BLaER1 treated with 17β-estradiol and CSF1 and Interleukin-3, amounts not matched to agents 10 nM and 100 nM (cell line): ENCODE measurements around the gene BCAR3.

Experiments used
- H3K27ac ChIP-seq, 11 experiments: shearing (Covaris generic); formaldehyde crosslinking; 2 replicates each; pipeline ENCODE4 v1.8.1; 2022
- H3K27me3 ChIP-seq, 11 experiments: shearing (Covaris generic); formaldehyde crosslinking; 2 replicates each; pipeline ENCODE4 v1.8.1; 2022
- H3K36me3 ChIP-seq, 11 experiments: shearing (Covaris generic); formaldehyde crosslinking; 2 replicates each; pipeline ENCODE4 v1.8.1; 2022
- H3K4me1 ChIP-seq, 10 experiments: shearing (Covaris generic); formaldehyde crosslinking; 2 replicates each; pipeline ENCODE4 v1.8.1; 2022
- H3K4me2 ChIP-seq, 11 experiments: shearing (Covaris generic); formaldehyde crosslinking; 2 replicates each; pipeline ENCODE4 v1.8.1; 2022
- H3K4me3 ChIP-seq, 10 experiments: shearing (Covaris generic); formaldehyde crosslinking; 2 replicates each; pipeline ENCODE4 v1.8.1; 2022
- H3K9ac ChIP-seq, 11 experiments: shearing (Covaris generic); formaldehyde crosslinking; 2 replicates each; pipeline ENCODE4 v1.8.1; 2022
- H3K9me3 ChIP-seq, 11 experiments: shearing (Covaris generic); formaldehyde crosslinking; replicated peaks in 1 of 11; 2 replicates each; pipeline ENCODE4 v1.8.1; 2022
- H4K20me1 ChIP-seq, 11 experiments: shearing (Covaris generic); formaldehyde crosslinking; 2 replicates each; pipeline ENCODE4 v1.8.1; 2022
- Cebpa-rat ChIP-seq, 11 experiments: shearing (Covaris generic); IDR thresholded peaks; 2 replicates each; pipeline ENCODE4 v1.8.1; 2022

The BCAR3 gene

GRCh38 chr1:93689521-93690223 is 8.0 kb upstream of the BCAR3 start:
- Histone ChIP-seq H3K4me1 (peaks cover 58 to 85% (median 64%) of the 10 kb centered on the region in 10 experiments), H3K27me3 (no peaks in the 10 kb centered on the region), H4K20me1 (no peaks in the 10 kb centered on the region), H3K9ac (peak overlapping the region in 4 of 11 experiments; percentile 15 to 89 (median 35); a peak in 7 of 22 replicates), H3K27ac (peak overlapping the region in 5 of 11 experiments; percentile 81 to 99 (median 94); a peak in 10 of 22 replicates), H3K4me2 (peak overlapping the region in 10 of 11 experiments; percentile 32 to 98 (median 84); a peak in 20 of 22 replicates), H3K9me3 (no peaks in the 10 kb centered on the region), H3K36me3 (no peaks in the 10 kb centered on the region), H3K4me3 (no peak overlapping the region)
- no peak for TF ChIP-seq Cebpa-rat (IDR thresholded peaks at IDR 0.05)

- H3K27ac ChIP-seq: 0 out of 22 replicates have a peak overlapping the region, but pooled peaks of 1 of the 11 experiments have one; percentile 5
- H3K4me3 ChIP-seq: no peak overlapping the region
Observed at GRCh38 chr1:93687542-93687941, 5.9 kb upstream of the BCAR3 start.

DNA sequence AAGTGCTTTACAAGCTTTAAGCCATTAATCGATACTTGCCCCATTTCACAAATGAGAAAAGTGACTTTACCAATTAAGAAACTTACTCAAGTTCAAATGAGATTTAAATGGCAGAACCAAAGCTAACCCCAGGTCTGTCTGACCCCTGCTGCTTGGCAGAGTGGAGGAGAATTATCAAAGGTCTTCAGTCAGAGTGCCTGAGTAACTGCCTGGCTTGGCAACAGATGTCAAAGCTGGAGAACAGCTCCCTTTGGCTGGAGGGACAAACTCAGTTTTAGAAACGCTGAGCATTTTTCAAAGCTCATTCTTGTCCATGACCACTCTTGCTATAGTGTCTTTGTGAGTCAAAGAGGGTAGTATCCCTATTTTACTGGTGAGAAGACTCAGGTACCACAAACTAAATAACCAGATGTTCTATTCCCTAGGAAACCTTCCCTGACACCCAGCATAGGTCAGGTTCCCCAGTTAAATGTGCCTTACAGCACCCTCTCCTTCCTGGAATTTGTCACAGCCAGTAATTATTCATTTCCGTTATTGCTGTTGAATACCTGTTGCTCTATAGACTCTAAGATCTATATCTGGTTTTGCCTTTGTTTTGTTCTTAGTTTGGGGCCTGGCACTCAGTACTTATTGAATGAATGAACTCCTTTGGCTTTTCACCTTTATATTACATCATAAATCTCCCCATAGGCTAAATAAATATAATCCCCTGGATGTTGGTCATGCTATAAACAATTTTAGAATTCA is 5.0 kb upstream of the BCAR3 start:
- Histone ChIP-seq H3K4me2 (peak overlapping the region in 5 of 11 experiments; percentile 2 to 53 (median 13); a peak in 5 of 22 replicates), H3K4me3 (no peak overlapping the region), H3K27me3 (no peaks in the 10 kb centered on the region), H3K36me3 (no peaks in the 10 kb centered on the region), H4K20me1 (no peaks in the 10 kb centered on the region), H3K9ac (no peak overlapping the region), H3K4me1 (peaks cover 34 to 64% (median 45%) of the 10 kb centered on the region in 10 experiments), H3K9me3 (no peaks in the 10 kb centered on the region), H3K27ac (no peak overlapping the region; a peak in 1 of 22 replicates)
- no peak for TF ChIP-seq Cebpa-rat (IDR thresholded peaks at IDR 0.05)

More at GRCh38 chr1:93687542-93687941, 5.9 kb upstream of the BCAR3 start:
- Histone ChIP-seq H3K36me3 (no peaks in the 10 kb centered on the region), H3K4me2 (peak overlapping the region in 4 of 11 experiments; percentile 4 to 18 (median 12); a peak in 3 of 22 replicates), H3K4me1 (peaks cover 38 to 66% (median 46%) of the 10 kb centered on the region in 10 experiments), H4K20me1 (no peaks in the 10 kb centered on the region), H3K9ac (no peak overlapping the region), H3K9me3 (no peaks in the 10 kb centered on the region), H3K27me3 (no peaks in the 10 kb centered on the region)
- no peak for TF ChIP-seq Cebpa-rat (IDR thresholded peaks at IDR 0.05)

GRCh38 chr1:93685918-93686317 is 4.3 kb upstream of the BCAR3 start:
- Histone ChIP-seq H4K20me1 (peaks cover 0 to 6% (median 0%) of the 10 kb centered on the region in 11 experiments; a peak in 2 of 22 replicates), H3K4me2 (peak overlapping the region in 9 of 11 experiments; percentile 1 to 53 (median 13); a peak in 11 of 22 replicates), H3K4me1 (peaks cover 26 to 57% (median 37%) of the 10 kb centered on the region in 10 experiments), H3K36me3 (no peaks in the 10 kb centered on the region), H3K27me3 (no peaks in the 10 kb centered on the region), H3K4me3 (no peak overlapping the region), H3K27ac (no peak overlapping the region; a peak in 1 of 22 replicates), H3K9me3 (no peaks in the 10 kb centered on the region), H3K9ac (no peak overlapping the region)
- TF ChIP-seq Cebpa-rat (IDR thresholded peaks at IDR 0.05): no peak

- no peaks in the 10 kb centered on the region for H3K27me3 ChIP-seq
- no peak overlapping the region for H3K27ac ChIP-seq
- H4K20me1 ChIP-seq: peaks cover 0 to 33% (median 24%) of the 10 kb centered on the region in 11 experiments; a peak in 19 of 22 replicates
- peaks cover 33 to 55% (median 40%) of the 10 kb centered on the region in 10 experiments for H3K4me1 ChIP-seq
- no peak overlapping the region for H3K4me2 ChIP-seq
- H3K4me3 ChIP-seq: no peak overlapping the region
- no peaks in the 10 kb centered on the region for H3K9me3 ChIP-seq
- peaks cover 0 to 21% (median 8%) of the 10 kb centered on the region in 11 experiments; a peak in 11 of 22 replicates for H3K36me3 ChIP-seq
- TF ChIP-seq Cebpa-rat (IDR thresholded peaks at IDR 0.05): no peak
- H3K9ac ChIP-seq: no peak overlapping the region
Observed at GRCh38 chr1:93683234-93683633, 1.6 kb upstream of the BCAR3 start.

- H3K4me1 ChIP-seq: peaks cover 36 to 58% (median 52%) of the 10 kb centered on the region in 10 experiments
- H4K20me1 ChIP-seq: peaks cover 0 to 45% (median 37%) of the 10 kb centered on the region in 11 experiments; a peak in 19 of 22 replicates
- peaks cover 0 to 34% (median 20%) of the 10 kb centered on the region in 11 experiments; a peak in 14 of 22 replicates for H3K36me3 ChIP-seq
- no peaks in the 10 kb centered on the region for H3K27me3 ChIP-seq
- peak overlapping the region; percentile 90 to 98 (median 94) for H3K9ac ChIP-seq
- peak overlapping the region; percentile 75 to 98 (median 94); a peak in 21 of 22 replicates for H3K27ac ChIP-seq
- H3K4me3 ChIP-seq: peak overlapping the region; percentile 86 to 96 (median 94)
- no peak for TF ChIP-seq Cebpa-rat (IDR thresholded peaks at IDR 0.05)
- H3K9me3 ChIP-seq: no peaks in the 10 kb centered on the region
- peak overlapping the region; percentile 79 to 96 (median 91) for H3K4me2 ChIP-seq
Observed at GRCh38 chr1:93681989-93682412, 364 bp upstream of the BCAR3 start.

- Histone ChIP-seq H3K4me1 (peaks cover 35 to 61% (median 59%) of the 10 kb centered on the region in 10 experiments), H3K9ac (peak overlapping the region; percentile 90 to 98 (median 94)), H3K36me3 (peaks cover 0 to 48% (median 32%) of the 10 kb centered on the region in 11 experiments; a peak in 16 of 22 replicates), H3K27me3 (no peaks in the 10 kb centered on the region), H3K27ac (peak overlapping the region; percentile 75 to 98 (median 94); a peak in 21 of 22 replicates), H4K20me1 (peaks cover 0 to 59% (median 51%) of the 10 kb centered on the region in 11 experiments; a peak in 20 of 22 replicates), H3K9me3 (no peaks in the 10 kb centered on the region), H3K4me2 (peak overlapping the region; percentile 79 to 96 (median 91)), H3K4me3 (peak overlapping the region; percentile 86 to 96 (median 94))
- no peak for TF ChIP-seq Cebpa-rat (IDR thresholded peaks at IDR 0.05)
Observed at GRCh38 chr1:93680420-93681100, 1.1 kb downstream of the BCAR3 start.

DNA sequence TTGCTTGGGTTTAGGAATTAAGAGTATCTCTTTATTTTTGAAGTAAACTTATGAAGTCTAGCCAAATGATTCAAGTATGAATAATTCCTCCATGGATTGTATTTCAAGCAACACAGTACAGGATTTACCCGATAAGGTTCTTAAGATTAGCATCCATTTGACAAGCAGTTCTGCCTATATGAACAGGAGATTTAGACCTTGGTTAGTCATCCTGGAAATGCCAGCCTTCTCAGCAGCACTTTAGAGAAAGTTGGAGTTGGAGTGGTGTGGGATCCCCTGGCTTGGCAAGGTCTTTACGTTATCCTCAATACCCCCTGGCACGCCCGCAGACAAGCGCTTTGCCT is 1.6 kb downstream of the BCAR3 start:
- H3K4me3 ChIP-seq: peak overlapping the region; percentile 86 to 96 (median 94)
- peaks cover 37 to 65% (median 63%) of the 10 kb centered on the region in 10 experiments for H3K4me1 ChIP-seq
- H3K4me2 ChIP-seq: peak overlapping the region; percentile 79 to 96 (median 91)
- H3K36me3 ChIP-seq: peaks cover 0 to 53% (median 37%) of the 10 kb centered on the region in 11 experiments; a peak in 16 of 22 replicates
- H3K9ac ChIP-seq: peak overlapping the region; percentile 90 to 98 (median 94); a peak in 21 of 22 replicates
- H4K20me1 ChIP-seq: peaks cover 0 to 64% (median 56%) of the 10 kb centered on the region in 11 experiments; a peak in 20 of 22 replicates
- peak overlapping the region in 9 of 11 experiments; percentile 91 to 98 (median 94); a peak in 19 of 22 replicates for H3K27ac ChIP-seq
- no peaks in the 10 kb centered on the region for H3K9me3 ChIP-seq
- TF ChIP-seq Cebpa-rat (IDR thresholded peaks at IDR 0.05): no peak
- no peaks in the 10 kb centered on the region for H3K27me3 ChIP-seq
